Dermis microvascular lymphatic vessel endothelial cell (primary cell): ENCODE measurements around the gene ADGRL1. TPM values are rescaled to one million over a fixed set of nuclear protein-coding genes. Genes with fewer than 3 reads are reported as not detected.
A peak's percentile ranks its signal among the peaks of the same experiment; 100 is the strongest.
"Not testable (repeated sequence)": the region's sequence is repeated elsewhere in the genome, so short reads cannot be mapped to it uniquely, and the experiment has no call there.

Experiments
- DNase-seq, 2 donors: peaks; one replicate each; pipeline versions ENCODE4 v3.0.0 to v3.0.0-alpha.2; 2010; ENCODE audit warnings: low read depth in 2 of 2
- total RNA-seq: library from RNA; depleted of rRNA; stranded (reverse); fragments of >200 nt; gene quantifications from 2 replicates; pipeline ENCODE4 v1.2.1, GENCODE V29; 2014

The ADGRL1 gene
- total RNA-seq, 1 donor from 2014 or later = 3.2 TPM

DNA sequence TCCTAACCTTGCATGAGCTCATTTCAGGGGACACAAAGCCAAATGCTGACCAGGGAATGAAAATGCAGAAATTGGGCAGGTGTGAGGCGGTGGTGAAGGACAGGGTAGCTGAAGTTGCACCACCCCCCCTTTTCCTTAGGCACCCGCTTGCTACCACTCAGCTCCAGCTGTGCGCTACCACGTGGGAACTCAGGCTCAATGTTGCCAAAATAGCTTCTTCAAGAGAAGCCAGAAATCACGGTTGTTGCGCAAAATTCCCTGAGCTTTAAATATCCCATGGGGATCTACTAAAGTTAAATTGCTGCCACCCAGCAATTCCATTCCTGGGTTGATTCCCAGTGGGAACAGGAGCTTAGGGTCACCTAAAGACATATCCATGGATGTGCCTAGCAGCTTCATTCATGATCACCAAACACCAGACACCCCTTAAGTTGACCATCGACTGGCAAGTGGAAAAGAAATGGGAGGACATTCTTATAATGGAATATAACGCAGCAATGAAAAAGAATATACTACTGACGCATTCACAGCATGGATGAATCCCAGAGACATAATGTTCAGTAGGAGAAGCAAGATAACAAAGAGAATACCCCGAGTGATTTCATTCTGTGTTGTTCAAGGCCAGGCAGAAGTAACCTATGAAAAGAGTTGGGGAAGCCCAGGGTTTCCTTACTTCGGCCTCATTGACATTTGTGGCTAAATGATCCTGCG, 12.8 kb upstream of the ADGRL1 start:
- DNase-seq = no peak

DNA sequence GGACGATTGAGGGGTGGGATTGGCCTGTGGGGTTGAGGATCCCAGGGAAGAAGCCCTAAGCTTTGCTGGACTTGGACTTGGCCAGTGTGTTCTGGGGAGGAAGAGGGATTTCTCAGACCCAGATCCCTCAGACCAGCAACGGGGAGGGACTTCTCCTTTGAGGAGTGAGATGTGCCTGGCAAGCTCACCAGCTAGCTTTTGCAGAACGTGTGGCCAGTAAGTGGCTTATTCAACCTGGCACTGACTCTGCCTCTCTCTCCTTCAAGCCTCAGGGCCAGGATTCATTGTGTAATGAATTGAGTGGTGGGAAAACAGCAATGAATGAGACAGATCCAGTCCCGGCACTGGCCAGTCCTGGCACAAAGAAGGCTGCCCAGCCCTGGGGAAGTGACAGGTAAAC, 11.9 kb upstream of the ADGRL1 start:
- DNase-seq = not testable (repeated sequence)

DNA sequence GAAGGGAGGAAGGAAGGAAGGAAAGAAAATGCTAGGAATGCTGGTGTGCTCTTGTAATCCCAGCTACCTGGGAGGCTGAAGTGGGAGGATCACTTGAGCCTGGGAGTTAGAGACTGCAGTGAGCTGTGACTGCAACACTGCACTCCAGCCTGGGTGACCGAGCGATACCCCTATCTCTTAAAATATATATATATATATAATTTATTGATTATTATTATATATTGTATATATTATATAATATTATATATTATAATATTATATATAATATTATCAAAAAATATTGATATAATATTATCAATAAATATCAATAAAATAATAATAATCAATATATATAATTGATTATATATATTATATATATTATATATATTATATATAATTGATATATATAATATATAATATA, 8.6 kb upstream of the ADGRL1 start:
- DNase-seq = no peak

DNA sequence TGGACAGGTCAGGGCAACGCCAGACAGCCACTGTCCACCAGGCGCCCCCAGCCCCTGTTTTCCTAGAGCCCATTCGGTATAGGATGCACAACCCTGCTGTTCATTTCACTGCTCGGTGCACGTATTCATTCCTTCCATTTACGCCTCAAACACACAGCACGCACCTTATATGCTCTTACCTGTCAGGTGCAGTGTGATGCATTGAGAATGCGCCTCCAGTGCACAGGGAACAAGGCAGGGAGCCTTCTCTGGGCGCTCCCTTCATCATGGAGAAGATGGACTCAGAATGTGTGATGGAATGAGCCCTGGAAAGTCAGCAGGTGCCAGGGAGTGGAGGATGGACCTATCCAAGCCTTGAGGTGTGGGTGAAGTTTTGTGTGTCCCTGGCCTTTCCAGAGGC, 4.2 kb upstream of the ADGRL1 start:
- DNase-seq = not testable (repeated sequence)

DNA sequence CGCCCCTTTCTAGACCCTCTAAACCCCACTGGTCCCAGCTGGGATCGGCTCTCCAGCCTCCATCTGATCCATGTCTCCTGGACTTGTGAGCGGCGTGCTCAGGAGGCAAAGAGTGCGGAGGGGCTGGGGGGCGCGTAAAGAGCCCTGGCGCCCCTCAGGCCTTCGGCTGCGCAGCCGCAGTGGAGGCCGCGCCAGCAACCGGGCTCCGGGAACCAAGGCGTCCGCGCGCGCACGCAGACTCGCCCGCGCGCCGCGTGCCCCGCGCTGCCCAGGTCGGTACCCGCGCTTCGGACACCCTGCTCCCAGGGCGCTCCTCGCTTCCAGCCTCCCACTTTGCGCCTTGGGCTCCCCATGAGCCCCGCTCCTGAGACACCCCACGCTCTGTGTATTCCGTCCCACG, 3.4 kb upstream of the ADGRL1 start:
- DNase-seq = not testable (repeated sequence)

DNA sequence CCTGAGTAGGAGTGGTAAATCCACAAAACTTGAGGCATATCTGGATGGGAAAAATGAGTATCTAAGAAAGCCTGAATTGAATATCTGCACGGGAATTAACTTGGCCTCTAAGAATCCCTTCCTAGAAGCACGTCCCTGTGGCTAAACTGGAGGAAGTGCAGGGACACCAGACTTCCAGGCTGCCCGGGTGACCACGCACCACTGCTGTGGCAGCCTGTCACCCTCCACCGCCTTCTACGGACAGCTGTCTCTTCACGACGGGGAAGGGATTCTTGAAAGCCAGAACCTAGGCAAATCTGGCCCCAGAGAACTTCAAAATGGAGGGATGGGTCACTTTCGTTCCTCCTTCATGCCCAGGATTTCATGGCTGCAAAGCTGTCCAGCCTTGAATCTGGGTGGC, 2.5 kb upstream of the ADGRL1 start:
- not testable (repeated sequence) for DNase-seq

DNA sequence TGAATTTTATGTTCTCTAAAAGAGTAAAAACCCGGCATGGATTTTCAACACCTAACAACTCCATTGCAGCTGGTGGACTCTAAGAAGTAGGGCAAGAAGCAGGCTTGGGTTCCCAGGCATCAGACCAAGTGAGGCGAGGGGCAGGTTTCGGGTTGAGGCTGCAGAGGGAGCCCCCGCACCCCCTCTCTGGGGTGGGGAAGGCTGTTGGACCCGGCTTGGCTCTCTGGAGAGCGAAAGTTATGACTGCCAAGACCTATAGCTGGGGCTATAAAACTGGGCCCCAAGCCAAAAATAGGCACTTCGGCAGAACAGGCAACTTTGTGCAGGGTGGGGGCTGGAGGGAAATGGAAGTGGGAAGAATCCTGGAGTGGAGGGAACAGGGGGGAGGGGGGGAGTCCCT, 1.8 kb upstream of the ADGRL1 start:
- DNase-seq = not testable (repeated sequence)

DNA sequence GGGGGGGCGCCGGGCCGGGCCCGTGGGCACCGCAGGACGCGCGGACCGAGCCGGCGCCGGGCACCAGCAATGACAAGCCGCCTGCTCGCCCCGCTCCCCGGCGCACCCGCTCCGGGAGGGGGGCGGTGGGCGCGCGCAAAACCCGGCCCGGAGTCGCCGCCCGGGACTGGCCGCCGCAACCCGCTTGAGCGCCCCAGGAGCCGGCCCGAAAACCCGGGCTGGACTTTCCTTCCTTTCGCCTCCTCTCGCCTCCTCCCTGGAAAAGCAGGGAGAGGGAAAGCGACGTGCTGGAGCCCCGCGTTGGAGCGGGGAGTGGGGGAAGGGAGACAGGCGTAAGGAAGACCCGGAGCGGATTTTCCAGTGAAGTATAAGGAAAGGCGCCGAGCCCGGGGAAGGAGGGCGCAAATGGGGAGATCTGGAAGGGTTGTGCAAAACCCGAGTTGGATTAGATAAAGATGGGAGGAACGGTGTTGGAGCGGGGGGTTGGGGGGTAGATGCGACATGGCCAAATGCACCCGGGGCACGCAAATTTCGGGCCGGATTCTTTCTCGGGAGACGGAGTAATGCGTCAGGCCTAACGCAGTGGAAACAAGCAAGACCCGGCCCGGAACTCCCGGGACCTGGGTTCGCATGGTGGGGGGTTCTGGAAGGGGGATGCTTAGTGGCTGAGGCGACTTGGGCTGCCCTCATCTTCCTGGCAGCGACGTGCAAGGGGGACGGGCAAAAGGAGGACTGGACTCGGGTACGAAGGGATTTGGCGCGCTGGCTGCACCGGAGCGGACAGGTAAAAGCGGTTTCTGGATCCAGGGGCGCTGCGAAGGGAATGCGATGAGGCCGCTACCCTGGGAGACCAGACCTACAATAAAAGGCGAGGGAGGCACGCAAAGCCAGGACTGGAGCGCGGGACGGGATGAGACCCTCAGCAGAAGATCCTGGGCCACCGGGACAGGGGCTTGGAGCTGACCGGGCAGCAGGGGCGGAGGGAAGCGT, 1.1 kb upstream of the ADGRL1 start:
- peak; percentile 91 to 95 for DNase-seq

DNA sequence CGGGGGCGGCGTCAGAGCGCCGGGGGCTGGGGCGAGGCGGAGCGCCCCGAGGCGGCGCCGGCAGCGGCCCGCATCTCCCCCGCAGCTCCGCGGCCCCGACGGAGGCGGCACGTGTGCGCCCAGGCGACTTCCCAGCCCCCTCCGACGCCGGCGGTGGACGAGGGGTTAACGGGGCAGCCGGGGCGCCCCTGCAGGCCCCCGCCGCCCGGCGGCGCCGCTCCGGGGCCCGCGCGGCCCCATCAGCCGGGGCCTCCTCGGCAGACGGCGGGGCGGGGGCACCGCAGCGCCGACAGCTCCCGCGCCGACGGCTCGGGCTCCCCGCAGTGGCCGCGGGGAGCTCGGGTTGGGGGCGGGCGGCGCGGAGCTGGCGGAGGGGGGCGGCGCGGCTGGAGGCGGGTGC, 339 bp upstream of the ADGRL1 start:
- not testable (repeated sequence) for DNase-seq

DNA sequence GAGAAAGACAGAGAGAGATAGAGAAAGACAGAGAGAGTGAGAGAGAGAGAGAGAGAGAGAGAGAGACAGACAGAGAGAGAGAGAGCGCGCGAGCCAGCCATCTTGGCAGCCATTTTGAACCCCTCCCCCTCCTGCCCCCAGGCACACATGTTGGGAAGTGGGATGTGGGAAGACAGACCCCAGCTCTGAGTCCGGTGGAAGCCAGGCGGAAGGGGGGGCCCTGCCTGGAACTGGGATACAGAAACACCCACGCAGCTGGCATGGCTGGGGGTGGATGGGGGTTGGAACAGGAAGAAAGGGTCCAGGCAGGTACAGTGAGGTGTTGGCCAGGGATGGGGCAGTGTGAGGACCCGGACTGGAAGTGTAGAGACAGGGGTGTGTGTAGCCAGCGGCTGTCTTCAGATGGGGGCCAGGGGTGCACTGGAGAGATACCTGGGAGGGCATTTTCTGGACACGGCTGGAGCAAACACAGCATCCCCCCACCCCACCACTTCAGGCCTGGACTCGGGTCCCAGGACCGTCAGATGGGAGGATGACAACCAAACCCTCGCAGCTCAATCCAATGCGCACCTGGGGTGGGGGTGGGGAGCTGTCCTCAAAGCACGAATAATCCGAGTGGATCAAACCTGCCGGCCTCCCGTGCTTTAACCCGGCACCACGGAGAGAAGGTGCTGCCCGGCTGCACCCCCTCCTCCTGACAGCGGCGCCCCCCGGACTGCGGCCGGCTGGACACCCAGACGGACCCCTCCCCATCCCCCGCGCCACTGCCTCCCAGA, 1.1 kb downstream of the ADGRL1 start:
- DNase-seq = not testable (repeated sequence)

DNA sequence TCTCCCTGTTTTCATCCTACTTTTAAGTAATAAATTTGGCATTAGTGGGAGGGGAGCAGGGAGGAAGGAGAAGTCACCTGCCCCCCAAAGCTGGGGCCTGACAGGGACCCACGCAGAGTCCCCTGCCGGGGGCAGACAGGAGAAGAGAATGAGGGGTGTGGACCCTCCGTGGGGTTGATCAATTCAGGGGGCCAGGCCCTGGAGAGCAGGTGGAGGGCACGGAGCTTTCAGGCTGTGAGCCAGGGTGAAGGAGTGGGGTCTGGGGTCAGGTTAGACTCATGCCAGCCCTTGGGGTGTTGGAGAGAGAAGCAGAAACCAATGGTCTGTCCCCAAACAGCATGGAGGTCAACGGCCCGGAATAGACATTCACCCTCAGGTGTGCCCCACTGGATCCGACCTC, 1.8 kb downstream of the ADGRL1 start:
- DNase-seq = not testable (repeated sequence)

DNA sequence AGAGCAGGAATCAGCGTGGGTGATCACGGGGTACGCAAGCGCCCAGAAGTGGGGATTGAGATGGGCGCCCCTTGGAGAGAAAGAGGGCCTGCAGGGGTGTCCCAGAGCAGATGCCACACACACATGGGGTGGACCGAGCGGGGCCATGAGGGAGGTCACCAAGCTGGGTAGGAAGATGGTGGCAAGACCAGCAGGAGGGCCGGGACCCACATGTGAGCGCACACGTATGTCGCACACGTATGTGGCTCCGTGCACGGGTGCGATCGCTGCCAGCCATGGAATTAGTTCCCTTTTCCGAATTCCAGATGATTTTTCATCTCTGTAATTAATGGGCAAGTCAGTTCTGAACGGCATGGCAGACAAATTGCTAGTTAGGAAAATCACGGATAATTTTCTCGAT, 2.2 kb downstream of the ADGRL1 start:
- not testable (repeated sequence) for DNase-seq

DNA sequence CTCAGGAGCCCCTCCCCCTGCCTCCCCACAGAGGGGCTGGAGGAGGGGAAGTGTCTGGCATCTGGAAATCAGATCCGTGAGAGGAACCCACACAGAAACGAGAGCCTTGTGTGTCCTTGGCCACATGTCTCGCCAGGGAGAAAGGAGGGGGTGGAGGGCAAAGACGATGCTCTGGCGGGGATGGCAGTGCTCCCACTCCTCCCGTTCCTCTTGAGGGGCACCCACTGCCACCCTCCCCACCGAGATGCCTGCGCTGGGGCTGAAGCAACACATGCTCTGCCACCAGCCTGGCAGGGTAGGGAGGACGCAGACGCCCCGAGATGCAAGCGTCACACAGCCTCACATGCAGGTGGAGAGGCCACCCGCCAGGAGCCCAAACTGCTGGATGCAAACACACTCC, 2.8 kb downstream of the ADGRL1 start:
- DNase-seq = no peak

DNA sequence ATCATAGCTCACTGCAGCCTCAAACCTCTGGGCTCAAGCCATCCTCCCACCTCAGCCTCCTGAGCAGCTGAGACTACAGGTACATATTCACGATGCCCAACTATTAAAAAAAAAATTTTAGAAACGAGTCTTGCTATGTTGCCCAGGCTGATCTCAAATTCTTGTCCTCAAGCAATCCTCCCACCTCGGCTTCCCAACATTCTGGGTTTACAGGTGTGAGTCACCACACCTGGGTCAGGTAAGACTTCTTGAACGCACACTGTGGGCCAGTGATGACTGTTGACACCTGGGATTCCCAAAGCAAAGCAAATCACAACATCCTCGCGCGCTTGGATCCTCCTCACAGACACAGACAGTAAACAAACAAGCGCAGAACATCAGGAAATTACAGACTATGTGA, 4.5 kb downstream of the ADGRL1 start:
- DNase-seq = not testable (repeated sequence)

DNA sequence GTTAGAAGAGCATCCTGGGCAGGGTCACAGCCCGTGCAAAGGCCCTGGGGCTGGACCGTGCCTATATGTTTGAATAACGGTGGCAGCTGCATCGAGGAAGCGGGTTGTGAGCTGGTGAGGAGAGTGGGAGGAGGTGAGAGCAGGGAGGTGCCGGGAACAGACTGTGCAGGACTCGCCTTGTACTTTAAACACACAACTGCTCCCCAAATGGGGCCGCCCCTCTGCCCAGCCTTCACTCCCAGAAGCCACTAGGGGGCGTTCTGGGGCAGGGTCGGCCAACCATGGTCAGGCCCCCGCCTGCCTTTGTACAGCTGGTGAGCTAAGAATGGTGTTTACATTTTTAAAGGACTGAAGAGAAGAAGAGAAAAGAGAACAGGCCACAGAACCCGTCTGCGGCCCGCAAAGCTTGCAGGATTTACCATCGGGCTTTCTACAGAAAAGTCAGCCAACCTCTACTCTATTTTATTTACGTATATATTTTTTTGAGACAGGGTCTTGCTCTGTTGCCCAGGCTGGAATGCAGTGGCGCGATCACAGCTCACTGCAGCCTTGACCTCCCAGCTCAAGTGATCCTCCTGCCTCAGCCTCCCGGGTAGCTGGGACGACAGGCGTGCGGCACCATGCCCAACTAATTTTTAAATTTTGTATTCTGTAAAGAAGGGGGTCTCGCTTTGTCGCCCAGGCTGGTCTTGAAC, 5.7 kb downstream of the ADGRL1 start:
- DNase-seq = peak; percentile 3 to 46

DNA sequence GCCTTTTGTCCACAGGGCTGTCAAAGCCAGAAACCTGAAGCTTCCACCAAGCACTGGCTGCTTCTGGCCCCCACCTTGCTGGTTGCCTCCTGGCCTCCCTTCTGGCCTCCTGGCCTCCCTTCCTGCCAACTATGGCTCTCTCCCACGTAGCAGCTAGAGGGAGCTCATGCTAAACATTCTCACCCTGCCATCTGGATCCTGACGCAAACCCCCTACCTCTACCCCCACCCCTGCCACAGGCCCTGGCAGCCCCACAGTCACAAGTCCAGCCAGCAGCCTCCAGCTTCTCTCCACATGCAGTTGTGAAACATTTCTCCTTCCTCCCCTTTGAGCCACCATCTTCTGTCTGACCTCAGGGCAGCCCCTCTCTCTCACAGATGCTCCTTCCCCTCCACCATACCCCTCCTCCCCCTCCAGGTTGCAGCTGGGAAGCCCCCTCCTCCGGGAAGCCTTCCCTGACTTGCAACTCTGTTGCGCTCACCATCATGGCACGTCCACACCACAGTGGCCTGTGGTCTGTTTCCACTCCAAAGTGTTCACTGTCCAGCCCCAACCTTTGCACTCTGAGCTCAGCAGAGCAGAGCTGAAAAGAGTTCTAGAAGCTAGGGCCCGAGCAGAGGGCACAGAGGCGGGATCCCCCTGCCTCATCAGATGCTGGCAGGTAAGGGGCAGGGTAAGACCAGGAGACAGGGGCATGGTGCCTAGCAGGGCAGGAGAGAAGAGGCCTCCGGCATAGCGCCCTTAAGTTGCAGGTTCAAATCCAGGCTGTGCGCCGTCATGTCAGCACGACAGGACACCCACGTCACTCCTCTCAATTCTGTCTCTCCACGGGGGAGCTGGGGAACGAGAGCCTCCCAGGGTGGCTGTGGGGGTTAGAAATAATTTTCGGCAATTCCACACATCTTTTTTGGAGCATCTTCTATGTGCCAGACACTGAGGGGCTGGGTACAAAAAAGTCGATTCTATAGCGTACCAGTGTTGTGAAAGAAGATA, 7.3 kb downstream of the ADGRL1 start:
- DNase-seq = no peak

DNA sequence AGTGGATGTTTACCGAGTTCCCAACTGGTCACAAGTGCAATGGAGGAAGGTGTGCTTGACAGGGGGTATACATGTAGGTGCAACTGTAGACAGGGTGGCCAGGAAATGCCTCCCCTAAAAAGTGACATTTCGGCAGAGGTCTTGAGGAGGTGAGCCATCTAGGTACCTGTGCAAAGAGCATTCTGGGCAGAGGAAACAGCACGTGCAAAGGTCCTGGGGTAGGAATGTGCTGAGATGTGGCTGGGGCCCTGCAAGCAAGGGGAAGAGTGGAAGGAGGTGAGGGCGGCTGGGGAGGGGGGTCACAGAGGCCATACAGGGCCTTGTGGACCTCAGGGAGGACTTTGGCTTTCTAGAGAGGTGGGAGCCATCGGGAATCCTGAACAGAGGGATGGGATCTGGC, 8.1 kb downstream of the ADGRL1 start:
- no peak for DNase-seq

DNA sequence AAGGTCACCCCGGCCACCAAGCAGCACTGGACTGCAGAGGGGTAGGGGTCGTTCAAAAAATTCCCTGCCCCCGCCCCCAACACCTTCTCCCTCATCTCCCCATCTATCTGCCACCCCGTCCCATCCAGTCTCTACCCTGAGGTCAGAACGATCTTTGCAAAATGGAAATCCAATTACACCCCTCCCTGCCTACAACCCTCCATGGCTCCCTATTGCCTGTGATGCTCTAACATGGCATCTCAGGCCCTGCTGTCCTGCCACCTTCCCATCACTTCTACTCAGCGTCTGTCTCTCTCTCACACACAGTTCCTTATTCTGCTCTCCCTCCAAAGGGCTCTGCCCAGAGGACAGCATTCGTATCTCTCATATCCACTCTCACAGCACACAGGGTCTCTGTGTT, 8.7 kb downstream of the ADGRL1 start:
- DNase-seq = not testable (repeated sequence)

DNA sequence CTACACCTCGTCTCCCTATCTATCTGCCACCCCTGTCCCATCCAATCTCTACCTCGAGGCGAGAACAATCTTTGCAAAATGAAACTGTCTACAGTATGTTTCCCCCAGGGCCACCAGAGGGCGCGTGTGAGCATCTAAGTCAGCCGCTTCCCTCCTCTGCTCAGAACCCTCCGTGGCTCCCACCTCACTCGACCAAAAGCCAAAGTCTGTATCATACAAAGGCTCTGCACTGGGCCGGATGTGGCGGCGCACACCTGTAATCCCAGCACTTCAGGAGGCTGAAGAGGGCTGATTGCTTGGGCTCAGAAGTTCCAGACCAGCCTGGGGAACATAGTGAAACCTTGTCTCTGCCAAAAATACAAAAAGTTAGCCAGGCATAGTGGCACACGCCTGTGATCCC, 9.9 kb downstream of the ADGRL1 start:
- DNase-seq = peak; percentile 29 to 61

DNA sequence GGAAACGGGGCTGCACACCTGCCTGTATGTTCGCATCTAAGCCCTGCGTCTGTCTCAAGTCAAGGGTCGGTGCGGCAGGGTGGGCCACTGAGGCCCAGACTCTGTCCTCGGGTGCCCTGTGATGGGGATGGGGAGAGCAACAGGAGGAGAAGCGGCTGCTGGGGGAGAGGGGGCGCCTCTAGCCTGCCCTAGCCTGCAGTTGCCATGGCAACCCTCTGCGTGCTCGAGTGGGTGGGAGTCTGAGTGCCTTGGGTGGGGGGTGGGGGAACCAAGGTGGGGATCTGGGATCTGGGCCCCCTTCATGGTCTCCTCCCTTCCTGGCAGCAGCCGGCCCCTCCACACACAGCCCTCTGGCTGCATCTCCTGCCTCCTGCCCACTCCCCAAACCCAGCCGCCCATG, 10.8 kb downstream of the ADGRL1 start:
- DNase-seq = not testable (repeated sequence)
